GM19043 (cell line): Measurements from ENCODE around the gene PTH2.
"Not testable (repeated sequence)": the region's sequence is repeated elsewhere in the genome, so short reads cannot be mapped to it uniquely, and the experiment has no call there.

Experiments used
- ATAC-seq: cut with Tn5 transposase; IDR thresholded peaks from one replicate; pipeline ENCODE4 v1.9.1; 2021; ENCODE audit warnings: low read depth; ENCODE audit not compliant: unreplicated experiment

Gene PTH2

DNA sequence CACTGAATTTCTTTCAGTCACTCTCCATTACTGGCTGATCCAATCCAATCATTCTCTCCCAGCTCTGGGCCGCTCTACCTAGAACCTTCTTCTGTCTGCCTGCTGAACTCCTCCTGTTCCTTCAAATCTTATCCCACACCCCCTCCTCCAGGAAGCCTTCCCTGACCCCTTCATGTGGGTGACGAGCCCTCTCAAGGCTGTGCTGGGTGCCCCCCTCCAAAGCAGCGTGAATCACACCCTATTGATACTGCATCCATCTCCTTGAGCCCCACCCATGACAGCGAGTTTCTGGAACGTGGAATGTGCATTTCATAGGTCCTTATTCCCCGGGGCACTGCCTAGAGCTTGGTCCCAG is 25.2 kb upstream of the PTH2 start:
- no peak for ATAC-seq

- no peak for ATAC-seq
These were observed 24.5 kb upstream of the PTH2 start for GRCh38 chr19:49447485-49448431.

- no peak for ATAC-seq
These were observed 22.8 kb upstream of the PTH2 start for GRCh38 chr19:49445997-49446396.

DNA sequence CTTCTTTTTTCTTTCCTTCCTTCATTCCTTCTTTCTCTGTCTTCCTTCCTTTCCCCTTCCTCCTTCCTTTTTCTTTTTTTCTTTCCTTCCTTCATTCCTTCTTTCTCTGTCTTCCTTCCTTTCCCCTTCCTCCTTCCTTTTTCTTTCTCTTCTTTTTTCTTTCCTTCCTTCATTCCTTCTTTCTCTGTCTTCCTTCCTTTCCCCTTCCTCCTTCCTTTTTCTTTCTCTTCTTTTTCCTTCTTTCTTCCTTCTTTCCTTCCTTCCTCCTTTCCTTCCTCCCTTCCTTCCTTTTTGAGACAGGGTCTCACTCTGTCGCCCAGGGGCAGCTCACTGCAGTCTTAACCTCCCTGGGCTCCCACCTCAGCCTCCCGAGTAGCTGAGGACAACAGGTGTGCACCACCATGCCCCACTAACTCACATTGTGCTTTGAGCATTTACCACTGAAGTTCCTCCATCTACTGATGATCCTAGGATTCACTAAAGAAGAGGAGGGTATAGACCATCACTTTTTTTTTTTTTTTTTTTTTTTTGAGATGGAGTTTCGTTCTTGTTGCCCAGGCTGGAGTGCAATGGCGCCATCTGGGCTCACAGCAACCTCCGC is 21.0 kb upstream of the PTH2 start:
- not testable (repeated sequence) for ATAC-seq

DNA sequence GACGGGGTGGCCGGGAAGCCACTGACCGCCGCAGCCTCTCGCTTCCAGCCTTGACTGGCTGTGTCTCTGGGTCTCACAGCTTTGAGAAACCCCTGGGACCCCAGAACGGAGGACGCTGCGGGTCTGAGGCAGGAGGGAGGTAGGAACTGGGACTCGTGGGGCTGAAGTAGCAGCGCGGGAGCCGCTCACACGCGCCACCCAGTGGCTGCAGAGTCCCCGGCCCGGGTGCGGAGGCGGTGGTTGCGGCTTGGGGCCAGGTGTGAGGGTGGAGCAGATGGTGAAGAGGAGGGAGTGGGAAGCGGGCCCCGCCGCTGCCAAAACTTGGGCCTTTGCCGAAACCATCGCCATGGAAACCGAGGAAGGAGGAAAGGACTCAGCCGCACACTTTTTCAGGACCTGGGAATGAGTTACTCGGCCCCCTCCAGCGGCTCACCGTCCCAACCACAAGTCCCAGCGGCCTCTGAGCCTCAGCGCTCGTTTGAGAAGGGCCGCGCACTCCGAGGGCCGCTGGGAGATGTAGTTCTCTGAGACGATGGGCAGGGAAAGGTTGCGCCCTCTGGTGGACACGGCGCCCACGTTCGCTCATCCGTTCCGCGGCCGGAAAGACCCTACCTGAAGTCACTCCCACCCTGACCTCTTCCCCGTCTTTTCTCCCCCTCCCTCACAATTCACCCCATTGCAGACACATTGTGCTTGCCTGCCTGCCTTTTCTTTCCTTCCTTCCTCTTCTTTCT is 20.3 kb upstream of the PTH2 start:
- ATAC-seq = peak; percentile 73

DNA sequence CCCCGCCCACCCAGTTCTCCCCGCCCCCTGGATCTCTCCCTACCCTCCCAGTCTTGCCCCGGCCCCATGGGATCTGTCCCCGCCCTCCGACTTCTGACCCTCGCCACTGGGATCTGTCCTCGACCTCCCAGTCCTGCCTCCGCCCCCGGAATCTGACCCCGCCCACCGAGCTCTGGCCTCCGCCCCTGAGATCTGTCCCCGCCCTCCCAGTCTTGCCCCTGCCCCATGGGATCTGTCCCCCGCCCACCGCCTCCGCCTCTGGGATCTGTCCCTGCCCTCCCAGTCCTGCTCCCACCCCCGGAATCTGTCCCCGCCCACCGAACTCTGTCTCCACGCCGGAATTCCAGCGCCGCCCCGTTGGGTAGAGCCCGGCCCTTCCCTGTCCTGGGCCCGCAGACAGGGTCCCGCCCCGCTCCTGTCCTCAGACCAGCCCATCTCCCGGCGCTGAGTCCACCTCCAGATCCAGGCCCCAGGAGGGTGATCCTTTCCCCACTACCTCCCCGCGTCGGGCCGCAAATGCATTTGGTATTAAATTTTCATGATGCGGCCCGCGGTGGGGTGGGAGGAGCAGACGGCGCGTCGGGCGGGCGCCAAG is 19.6 kb upstream of the PTH2 start:
- no peak for ATAC-seq

GRCh38 chr19:49442354-49442753 is 19.1 kb upstream of the PTH2 start:
- ATAC-seq = no peak

- ATAC-seq = no peak
These were observed 18.7 kb upstream of the PTH2 start for GRCh38 chr19:49441960-49442350.

DNA sequence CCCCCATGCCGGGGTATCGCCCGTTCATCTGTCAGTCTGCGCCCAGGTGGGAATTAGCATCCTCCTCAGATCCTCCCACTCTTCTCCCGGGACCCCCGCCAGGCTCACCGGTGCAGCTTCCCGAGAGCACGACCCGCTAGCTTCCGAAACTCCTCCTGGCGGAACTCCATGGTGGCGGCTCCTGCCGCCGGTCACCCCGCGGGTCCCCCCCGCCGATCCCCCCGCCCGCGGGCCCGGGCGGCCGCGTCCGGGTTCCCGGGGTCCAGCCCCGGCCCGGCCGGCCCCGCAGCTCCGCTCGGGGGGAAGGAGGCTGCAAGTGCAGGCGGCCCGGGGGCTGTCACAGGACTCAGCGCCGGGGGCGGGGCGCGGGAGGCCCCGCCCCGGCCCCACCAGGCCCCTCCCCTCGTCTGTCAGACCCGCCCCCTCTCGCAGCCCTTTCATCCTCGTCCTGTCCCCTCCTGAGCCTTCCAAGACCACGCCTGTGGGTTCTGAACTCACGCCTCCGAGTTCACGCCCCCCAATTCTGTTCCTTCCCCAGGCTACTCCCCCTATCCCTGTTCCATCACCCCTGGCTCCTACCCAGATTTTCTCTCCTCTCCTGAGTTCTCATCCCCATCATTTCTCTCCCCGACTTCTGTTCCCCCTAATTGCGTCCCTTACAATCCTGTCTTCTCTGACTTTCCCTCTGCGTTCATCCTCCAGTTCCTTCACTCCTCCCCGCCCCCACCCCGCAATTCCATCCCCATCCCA is 18.1 kb upstream of the PTH2 start, which contains the start of gene SLC17A7:
Gene SLC17A7 (minus strand): TSS at position 318 of the 750 bp plus-strand sequence. CDS start 148 bp downstream, at position 170.
- no peak for ATAC-seq

DNA sequence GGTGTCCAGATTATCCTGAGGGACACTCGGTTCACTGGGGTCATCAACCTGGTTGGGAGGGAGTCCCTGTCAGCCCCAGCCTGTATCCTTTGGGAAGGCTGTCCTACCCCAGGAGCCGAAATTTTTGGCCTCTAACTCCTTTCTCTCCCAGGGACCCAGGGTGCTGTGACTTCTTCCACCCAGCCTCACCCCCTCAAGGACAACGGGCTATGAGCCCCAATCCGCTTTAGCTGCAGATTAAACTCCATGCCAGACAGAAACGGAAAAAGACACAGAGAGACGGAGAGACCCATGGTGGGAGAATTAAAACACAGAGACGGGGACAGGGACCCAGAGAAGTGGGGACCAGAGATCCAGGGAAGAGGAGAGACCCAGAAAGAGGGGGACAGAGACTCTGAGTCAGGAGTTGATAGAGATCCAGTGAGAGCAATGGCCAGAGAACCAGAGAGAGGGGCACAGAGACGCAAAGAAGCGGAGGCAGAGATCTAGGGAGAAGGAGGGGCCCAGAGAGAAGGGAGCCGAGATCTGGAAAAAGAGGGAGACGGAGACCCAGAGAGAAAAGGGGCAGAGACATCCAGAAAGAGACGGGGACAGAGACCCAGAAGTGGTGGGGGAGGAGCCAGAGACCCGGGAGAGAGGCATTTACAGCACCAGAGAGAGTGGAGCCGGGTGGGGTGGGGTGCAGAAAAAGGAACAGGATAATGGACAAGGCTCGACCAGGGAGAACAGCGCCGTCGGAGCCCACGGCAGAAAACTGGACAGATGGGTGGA is 17.4 kb upstream of the PTH2 start:
- ATAC-seq = no peak

- no peak for ATAC-seq
These were observed 16.6 kb upstream of the PTH2 start for GRCh38 chr19:49439836-49440235.

DNA sequence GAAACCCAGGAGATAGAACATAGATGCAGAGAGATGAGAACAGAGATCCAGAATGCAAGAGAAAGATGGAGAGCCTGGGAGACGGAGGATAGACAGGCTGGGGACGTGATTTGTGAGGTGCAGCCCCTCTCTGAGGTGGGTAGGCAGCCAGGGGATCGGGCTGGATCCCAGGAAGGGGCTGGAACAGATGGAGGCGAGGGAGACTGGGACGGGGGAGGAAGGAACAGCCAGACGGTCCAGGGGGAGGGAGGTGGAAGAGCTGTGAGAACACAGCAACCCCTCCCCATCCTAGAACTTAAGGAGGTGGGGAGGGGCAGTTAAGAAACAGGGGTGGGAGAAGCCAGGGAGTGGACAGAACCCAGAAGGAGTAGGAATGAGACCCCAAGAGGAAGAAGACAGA is 15.0 kb upstream of the PTH2 start:
- ATAC-seq = no peak

GRCh38 chr19:49437231-49437630 is 14.0 kb upstream of the PTH2 start:
- ATAC-seq = no peak

DNA sequence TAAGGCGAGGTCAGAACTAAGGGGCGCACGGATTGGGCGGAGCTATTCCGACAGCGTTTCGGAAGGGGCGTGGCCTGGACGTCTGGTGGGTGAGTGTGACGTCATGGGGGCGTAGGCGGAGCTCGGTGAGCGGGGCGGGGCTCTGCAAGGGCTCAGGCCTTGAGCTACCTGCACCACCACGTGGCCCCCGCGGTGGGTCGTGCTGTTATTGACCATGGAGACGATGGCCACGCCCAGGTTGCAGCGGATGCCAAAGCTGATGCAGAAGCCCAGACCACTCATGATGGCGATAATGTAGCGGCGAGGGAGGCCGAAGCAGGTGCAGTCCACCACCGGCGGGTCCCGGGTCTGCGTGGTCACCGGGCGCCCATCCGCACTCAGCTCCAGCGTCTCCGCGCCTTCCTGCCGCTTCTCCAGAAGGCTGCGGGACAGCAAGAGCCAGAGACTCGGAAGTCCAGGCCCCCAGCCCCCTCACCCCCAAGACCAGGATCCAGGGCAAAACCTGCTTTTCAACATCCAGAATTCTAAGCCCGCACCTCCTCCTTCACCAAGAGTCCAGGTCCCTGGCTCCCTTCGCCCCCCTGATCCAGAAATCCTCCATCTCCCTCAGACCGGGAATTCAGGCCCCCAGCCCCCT is 13.3 kb upstream of the PTH2 start:
- no peak for ATAC-seq

DNA sequence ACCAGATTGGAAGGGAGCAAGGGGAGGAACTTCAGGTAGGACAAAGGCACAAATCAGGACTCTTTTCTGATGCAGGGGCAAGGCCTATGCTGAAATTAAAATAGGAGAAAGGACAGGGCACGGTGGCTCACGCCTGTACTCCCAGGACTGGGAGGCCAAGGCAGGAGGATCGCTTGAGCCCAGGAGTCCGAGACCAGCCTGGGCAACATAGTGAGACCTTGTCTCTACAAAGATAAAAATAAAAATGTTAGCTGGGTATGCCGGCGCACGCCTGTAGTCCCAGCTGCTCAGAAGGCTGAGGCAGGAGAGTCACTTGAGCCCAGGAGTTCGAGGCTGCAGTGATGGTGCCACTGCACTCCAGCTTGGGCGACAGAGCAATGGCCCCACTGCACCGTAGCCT is 12.4 kb upstream of the PTH2 start:
- ATAC-seq = no peak

- ATAC-seq = no peak
These were observed 11.8 kb upstream of the PTH2 start for GRCh38 chr19:49434907-49435583.

GRCh38 chr19:49433240-49433901 is 10.1 kb upstream of the PTH2 start:
- ATAC-seq = no peak
